HEK293 (cell line): ENCODE measurements around the gene PERM1.
A peak's percentile ranks its signal among the peaks of the same experiment; 100 is the strongest.

Experiments
- BCL11A ChIP-seq: fragments of 450-650 bp; formaldehyde crosslinking; IDR thresholded peaks from 2 replicates; pipeline ENCODE4 v1.5.1; 2016; ENCODE audit warnings: low read depth, missing biosample characterization, missing genetic modification characterization
- GLI4 ChIP-seq: fragments of 450-650 bp; formaldehyde crosslinking; IDR thresholded peaks from 2 replicates; pipeline ENCODE4 v1.5.1; 2016; ENCODE audit warnings: missing biosample characterization, missing genetic modification characterization
- MEIS1 ChIP-seq: sonication (generic); formaldehyde crosslinking; IDR thresholded peaks from 2 replicates; pipeline ENCODE4 v1.8.1; 2022; ENCODE audit warnings: missing genetic modification reagents, mild to moderate bottlenecking, borderline replicate concordance
- SCRT1 ChIP-seq: fragments of 450-650 bp; formaldehyde crosslinking; IDR thresholded peaks from 2 replicates; pipeline ENCODE4 v1.5.1; 2016; ENCODE audit warnings: missing biosample characterization, missing genetic modification characterization, borderline replicate concordance
- ZNF140 ChIP-seq: fragments of 450-650 bp; formaldehyde crosslinking; IDR thresholded peaks from 2 replicates; pipeline ENCODE4 v1.5.1; 2016; ENCODE audit warnings: missing biosample characterization, missing genetic modification characterization
- ZNF146 ChIP-seq: fragments of 450-650 bp; formaldehyde crosslinking; IDR thresholded peaks from 2 replicates; pipeline ENCODE4 v1.5.1; 2016; ENCODE audit warnings: missing biosample characterization, missing genetic modification characterization
- ZNF155 ChIP-seq: fragments of 450-650 bp; formaldehyde crosslinking; IDR thresholded peaks from 2 replicates; pipeline ENCODE4 v1.5.1; 2016; ENCODE audit warnings: missing biosample characterization, missing genetic modification characterization
- ZNF211 ChIP-seq: fragments of 450-650 bp; formaldehyde crosslinking; IDR thresholded peaks from 2 replicates; pipeline ENCODE4 v1.5.1; 2016; ENCODE audit warnings: low read depth, missing biosample characterization, missing genetic modification characterization
- ZNF23 ChIP-seq: fragments of 450-650 bp; formaldehyde crosslinking; IDR thresholded peaks from 2 replicates; pipeline ENCODE4 v1.5.1; 2016; ENCODE audit warnings: missing biosample characterization, missing genetic modification characterization, borderline replicate concordance
- ZNF24 ChIP-seq: fragments of 450-650 bp; formaldehyde crosslinking; IDR thresholded peaks from 2 replicates; pipeline ENCODE4 v1.5.1; 2016; ENCODE audit warnings: missing biosample characterization, missing genetic modification characterization
- ZNF366 ChIP-seq: fragments of 450-650 bp; formaldehyde crosslinking; conservative IDR thresholded peaks from 2 replicates; pipeline ENCODE4 v1.5.1; 2016; ENCODE audit warnings: missing biosample characterization, missing genetic modification characterization
- ZNF391 ChIP-seq: fragments of 450-650 bp; formaldehyde crosslinking; IDR thresholded peaks from 2 replicates; pipeline ENCODE4 v1.5.1; 2016; ENCODE audit warnings: low read depth, missing biosample characterization, missing genetic modification characterization, borderline replicate concordance
- ZNF394 ChIP-seq: fragments of 450-650 bp; formaldehyde crosslinking; IDR thresholded peaks from 2 replicates; pipeline ENCODE4 v1.5.1; 2016; ENCODE audit warnings: missing biosample characterization, missing genetic modification characterization, mild to moderate bottlenecking, moderate library complexity, borderline replicate concordance
- ZNF404 ChIP-seq: fragments of 450-650 bp; formaldehyde crosslinking; IDR thresholded peaks from 2 replicates; pipeline ENCODE4 v1.5.1; 2017; ENCODE audit warnings: missing biosample characterization, missing genetic modification characterization
- ZNF548 ChIP-seq: fragments of 450-650 bp; formaldehyde crosslinking; IDR thresholded peaks from 2 replicates; pipeline ENCODE4 v1.5.1; 2016; ENCODE audit warnings: missing biosample characterization, missing genetic modification characterization
- ZNF629 ChIP-seq: fragments of 450-650 bp; formaldehyde crosslinking; IDR thresholded peaks from 2 replicates; pipeline ENCODE4 v1.5.1; 2017; ENCODE audit warnings: missing biosample characterization, missing genetic modification characterization
- ZNF654 ChIP-seq: fragments of 450-650 bp; formaldehyde crosslinking; IDR thresholded peaks from 2 replicates; pipeline ENCODE4 v1.5.1; 2016; ENCODE audit warnings: low read depth, missing biosample characterization, missing genetic modification characterization
- ZNF692 ChIP-seq: fragments of 450-650 bp; formaldehyde crosslinking; IDR thresholded peaks from 2 replicates; pipeline ENCODE4 v1.5.1; 2016; ENCODE audit warnings: missing biosample characterization, missing genetic modification characterization
- ZNF707 ChIP-seq: fragments of 450-650 bp; formaldehyde crosslinking; IDR thresholded peaks from 2 replicates; pipeline ENCODE4 v1.5.1; 2016; ENCODE audit warnings: missing biosample characterization, missing genetic modification characterization
- ZNF776 ChIP-seq: fragments of 450-650 bp; formaldehyde crosslinking; IDR thresholded peaks from 2 replicates; pipeline ENCODE4 v1.5.0; 2017; ENCODE audit warnings: missing biosample characterization, missing genetic modification characterization, borderline replicate concordance
- ZNF792 ChIP-seq: fragments of 450-650 bp; formaldehyde crosslinking; IDR thresholded peaks from 2 replicates; pipeline ENCODE4 v1.5.1; 2016; ENCODE audit warnings: missing biosample characterization, missing genetic modification characterization
- ZNF843 ChIP-seq: fragments of 450-650 bp; formaldehyde crosslinking; IDR thresholded peaks from 2 replicates; pipeline ENCODE4 v1.5.1; 2016; ENCODE audit warnings: missing biosample characterization, missing genetic modification characterization
- ZSCAN23 ChIP-seq: fragments of 450-650 bp; formaldehyde crosslinking; IDR thresholded peaks from 2 replicates; pipeline ENCODE4 v1.5.1; 2016; ENCODE audit warnings: missing biosample characterization, missing genetic modification characterization
- ZXDB ChIP-seq: fragments of 450-650 bp; formaldehyde crosslinking; IDR thresholded peaks from 2 replicates; pipeline ENCODE4 v1.5.1; 2016; ENCODE audit warnings: missing biosample characterization, missing genetic modification characterization
- TF ChIP-seq, protein P1 (sequence below): fragments of 450-650 bp; formaldehyde crosslinking; IDR thresholded peaks from 2 replicates; pipeline ENCODE4 v1.5.1; 2016; ENCODE audit warnings: missing biosample characterization, missing genetic modification characterization, low read depth
- TF ChIP-seq, protein P2 (sequence below): fragments of 450-650 bp; formaldehyde crosslinking; conservative IDR thresholded peaks from 2 replicates; pipeline ENCODE4 v1.5.1; 2016; ENCODE audit warnings: low read depth, missing biosample characterization, missing genetic modification characterization
- TF ChIP-seq, protein P3 (sequence below): IDR thresholded peaks from 2 replicates; pipeline ENCODE4 v1.6.1; 2011; ENCODE audit warnings: mild to moderate bottlenecking, low read depth, low read length, borderline replicate concordance
- TF ChIP-seq, protein P4 (sequence below): fragments of 450-650 bp; formaldehyde crosslinking; IDR thresholded peaks from 2 replicates; pipeline ENCODE4 v1.5.0; 2017; ENCODE audit warnings: missing biosample characterization, missing genetic modification characterization, borderline replicate concordance

The PERM1 gene

GRCh38 chr1:1021010-1021919, 39.4 kb upstream of the PERM1 start (continued):
- TF ChIP-seq ZNF140 (no peak), ZNF155 (tag by site-specific recombination) (no peak), ZNF792 (tag by site-specific recombination) (no peak), BCL11A (tag by site-specific recombination) (no peak), ZNF629 (tag by site-specific recombination) (no peak), ZNF394 (tag by site-specific recombination) (peak; percentile 34; the same call in 1 of the 2 replicates), ZNF146 (tag by site-specific recombination) (no peak), ZNF654 (tag by site-specific recombination) (no peak), ZNF211 (tag by site-specific recombination) (no peak), ZXDB (tag by site-specific recombination) (peak; percentile 95), ZNF548 (tag by site-specific recombination) (no peak), ZNF692 (no peak), SCRT1 (tag by site-specific recombination) (no peak), ZNF24 (tag by site-specific recombination) (no peak), ZNF707 (tag by site-specific recombination) (no peak), ZSCAN23 (tag by site-specific recombination) (no peak), ZNF404 (tag by site-specific recombination) (no peak), ZNF366 (tag by site-specific recombination) (0 out of 2 replicates have a peak, but pooled peaks have one; percentile 29), ZNF843 (tag by site-specific recombination) (0 out of 2 replicates have a peak, but pooled peaks have one; percentile 24), ZNF391 (no peak), MEIS1 (CRISPR knock-in tag) (no peak), ZNF23 (no peak), ZNF776 (tag by site-specific recombination) (no peak), GLI4 (tag by site-specific recombination) (no peak)
- TF ChIP-seq, protein P1, sequence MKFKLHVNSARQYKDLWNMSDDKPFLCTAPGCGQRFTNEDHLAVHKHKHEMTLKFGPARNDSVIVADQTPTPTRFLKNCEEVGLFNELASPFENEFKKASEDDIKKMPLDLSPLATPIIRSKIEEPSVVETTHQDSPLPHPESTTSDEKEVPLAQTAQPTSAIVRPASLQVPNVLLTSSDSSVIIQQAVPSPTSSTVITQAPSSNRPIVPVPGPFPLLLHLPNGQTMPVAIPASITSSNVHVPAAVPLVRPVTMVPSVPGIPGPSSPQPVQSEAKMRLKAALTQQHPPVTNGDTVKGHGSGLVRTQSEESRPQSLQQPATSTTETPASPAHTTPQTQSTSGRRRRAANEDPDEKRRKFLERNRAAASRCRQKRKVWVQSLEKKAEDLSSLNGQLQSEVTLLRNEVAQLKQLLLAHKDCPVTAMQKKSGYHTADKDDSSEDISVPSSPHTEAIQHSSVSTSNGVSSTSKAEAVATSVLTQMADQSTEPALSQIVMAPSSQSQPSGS (tag by site-specific recombination): no peak
- TF ChIP-seq, protein P2, sequence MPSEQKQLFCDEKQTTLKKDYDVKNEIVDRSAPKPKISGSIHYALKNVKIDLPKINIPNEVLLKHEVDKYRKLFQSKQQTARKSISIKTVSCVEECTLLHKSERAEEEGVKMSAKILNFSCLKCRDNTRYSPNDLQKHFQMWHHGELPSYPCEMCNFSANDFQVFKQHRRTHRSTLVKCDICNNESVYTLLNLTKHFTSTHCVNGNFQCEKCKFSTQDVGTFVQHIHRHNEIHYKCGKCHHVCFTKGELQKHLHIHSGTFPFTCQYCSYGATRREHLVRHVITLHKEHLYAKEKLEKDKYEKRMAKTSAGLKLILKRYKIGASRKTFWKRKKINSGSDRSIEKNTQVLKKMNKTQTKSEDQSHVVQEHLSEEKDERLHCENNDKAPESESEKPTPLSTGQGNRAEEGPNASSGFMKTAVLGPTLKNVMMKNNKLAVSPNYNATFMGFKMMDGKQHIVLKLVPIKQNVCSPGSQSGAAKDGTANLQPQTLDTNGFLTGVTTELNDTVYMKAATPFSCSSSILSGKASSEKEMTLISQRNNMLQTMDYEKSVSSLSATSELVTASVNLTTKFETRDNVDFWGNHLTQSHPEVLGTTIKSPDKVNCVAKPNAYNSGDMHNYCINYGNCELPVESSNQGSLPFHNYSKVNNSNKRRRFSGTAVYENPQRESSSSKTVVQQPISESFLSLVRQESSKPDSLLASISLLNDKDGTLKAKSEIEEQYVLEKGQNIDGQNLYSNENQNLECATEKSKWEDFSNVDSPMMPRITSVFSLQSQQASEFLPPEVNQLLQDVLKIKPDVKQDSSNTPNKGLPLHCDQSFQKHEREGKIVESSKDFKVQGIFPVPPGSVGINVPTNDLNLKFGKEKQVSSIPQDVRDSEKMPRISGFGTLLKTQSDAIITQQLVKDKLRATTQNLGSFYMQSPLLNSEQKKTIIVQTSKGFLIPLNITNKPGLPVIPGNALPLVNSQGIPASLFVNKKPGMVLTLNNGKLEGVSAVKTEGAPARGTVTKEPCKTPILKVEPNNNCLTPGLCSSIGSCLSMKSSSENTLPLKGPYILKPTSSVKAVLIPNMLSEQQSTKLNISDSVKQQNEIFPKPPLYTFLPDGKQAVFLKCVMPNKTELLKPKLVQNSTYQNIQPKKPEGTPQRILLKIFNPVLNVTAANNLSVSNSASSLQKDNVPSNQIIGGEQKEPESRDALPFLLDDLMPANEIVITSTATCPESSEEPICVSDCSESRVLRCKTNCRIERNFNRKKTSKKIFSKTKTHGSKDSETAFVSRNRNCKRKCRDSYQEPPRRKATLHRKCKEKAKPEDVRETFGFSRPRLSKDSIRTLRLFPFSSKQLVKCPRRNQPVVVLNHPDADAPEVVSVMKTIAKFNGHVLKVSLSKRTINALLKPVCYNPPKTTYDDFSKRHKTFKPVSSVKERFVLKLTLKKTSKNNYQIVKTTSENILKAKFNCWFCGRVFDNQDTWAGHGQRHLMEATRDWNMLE: no peak
- TF ChIP-seq, protein P3, sequence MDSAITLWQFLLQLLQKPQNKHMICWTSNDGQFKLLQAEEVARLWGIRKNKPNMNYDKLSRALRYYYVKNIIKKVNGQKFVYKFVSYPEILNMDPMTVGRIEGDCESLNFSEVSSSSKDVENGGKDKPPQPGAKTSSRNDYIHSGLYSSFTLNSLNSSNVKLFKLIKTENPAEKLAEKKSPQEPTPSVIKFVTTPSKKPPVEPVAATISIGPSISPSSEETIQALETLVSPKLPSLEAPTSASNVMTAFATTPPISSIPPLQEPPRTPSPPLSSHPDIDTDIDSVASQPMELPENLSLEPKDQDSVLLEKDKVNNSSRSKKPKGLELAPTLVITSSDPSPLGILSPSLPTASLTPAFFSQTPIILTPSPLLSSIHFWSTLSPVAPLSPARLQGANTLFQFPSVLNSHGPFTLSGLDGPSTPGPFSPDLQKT: no peak
- TF ChIP-seq, protein P4, sequence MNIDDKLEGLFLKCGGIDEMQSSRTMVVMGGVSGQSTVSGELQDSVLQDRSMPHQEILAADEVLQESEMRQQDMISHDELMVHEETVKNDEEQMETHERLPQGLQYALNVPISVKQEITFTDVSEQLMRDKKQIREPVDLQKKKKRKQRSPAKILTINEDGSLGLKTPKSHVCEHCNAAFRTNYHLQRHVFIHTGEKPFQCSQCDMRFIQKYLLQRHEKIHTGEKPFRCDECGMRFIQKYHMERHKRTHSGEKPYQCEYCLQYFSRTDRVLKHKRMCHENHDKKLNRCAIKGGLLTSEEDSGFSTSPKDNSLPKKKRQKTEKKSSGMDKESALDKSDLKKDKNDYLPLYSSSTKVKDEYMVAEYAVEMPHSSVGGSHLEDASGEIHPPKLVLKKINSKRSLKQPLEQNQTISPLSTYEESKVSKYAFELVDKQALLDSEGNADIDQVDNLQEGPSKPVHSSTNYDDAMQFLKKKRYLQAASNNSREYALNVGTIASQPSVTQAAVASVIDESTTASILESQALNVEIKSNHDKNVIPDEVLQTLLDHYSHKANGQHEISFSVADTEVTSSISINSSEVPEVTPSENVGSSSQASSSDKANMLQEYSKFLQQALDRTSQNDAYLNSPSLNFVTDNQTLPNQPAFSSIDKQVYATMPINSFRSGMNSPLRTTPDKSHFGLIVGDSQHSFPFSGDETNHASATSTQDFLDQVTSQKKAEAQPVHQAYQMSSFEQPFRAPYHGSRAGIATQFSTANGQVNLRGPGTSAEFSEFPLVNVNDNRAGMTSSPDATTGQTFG: no peak
